ENCODE measurements around the gene TYW1B. TPM values are rescaled to one million over a fixed set of nuclear protein-coding genes. Genes with fewer than 3 reads are reported as not detected.
"Not testable (repeated sequence)": the region's sequence is repeated elsewhere in the genome, so short reads cannot be mapped to it uniquely, and the experiment has no call there.

TYW1B gene
- total RNA-seq, 1 experiment from 2014 or later = 0.98 TPM

DNA sequence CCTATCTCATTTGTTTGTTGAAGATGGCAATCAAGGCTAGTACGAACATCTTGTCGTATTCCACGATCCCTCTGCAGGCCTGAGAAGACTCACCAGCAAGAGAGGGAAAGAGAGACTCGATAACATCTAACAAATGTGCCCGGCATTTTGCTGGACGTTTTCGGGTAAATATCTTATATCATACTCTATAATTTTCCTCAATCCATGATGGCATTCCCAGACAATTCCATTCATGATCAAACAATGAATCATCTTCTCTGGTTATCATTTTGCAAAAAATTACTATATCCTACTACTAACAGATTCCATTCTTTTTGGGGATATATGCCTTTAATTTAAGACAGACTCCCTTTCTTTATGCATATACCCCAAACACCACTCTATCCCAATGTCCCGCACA is 118.1 kb downstream of the TYW1B start:
- intact Hi-C loops (cut with micrococcal nuclease) = no loop called here
- POLR2A ChIA-PET = no interaction called here
- H3K4me1 Mint-ChIP-seq (ENCODE audit: insufficient read depth, unreplicated experiment) = no peaks in the 10 kb centered on the region
- TF ChIP-seq, protein P1, sequence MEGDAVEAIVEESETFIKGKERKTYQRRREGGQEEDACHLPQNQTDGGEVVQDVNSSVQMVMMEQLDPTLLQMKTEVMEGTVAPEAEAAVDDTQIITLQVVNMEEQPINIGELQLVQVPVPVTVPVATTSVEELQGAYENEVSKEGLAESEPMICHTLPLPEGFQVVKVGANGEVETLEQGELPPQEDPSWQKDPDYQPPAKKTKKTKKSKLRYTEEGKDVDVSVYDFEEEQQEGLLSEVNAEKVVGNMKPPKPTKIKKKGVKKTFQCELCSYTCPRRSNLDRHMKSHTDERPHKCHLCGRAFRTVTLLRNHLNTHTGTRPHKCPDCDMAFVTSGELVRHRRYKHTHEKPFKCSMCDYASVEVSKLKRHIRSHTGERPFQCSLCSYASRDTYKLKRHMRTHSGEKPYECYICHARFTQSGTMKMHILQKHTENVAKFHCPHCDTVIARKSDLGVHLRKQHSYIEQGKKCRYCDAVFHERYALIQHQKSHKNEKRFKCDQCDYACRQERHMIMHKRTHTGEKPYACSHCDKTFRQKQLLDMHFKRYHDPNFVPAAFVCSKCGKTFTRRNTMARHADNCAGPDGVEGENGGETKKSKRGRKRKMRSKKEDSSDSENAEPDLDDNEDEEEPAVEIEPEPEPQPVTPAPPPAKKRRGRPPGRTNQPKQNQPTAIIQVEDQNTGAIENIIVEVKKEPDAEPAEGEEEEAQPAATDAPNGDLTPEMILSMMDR (IDR thresholded peaks at IDR 0.05; ENCODE audit: unreplicated experiment) = no peak
- H3K27me3 Mint-ChIP-seq (ENCODE audit: insufficient read depth, unreplicated experiment) = no peaks in the 10 kb centered on the region
- no peaks in the 10 kb centered on the region for H3K9me3 Mint-ChIP-seq (ENCODE audit: unreplicated experiment)
- no peak overlapping the region for H3K27ac Mint-ChIP-seq (ENCODE audit: low read depth, unreplicated experiment)
- no peak for DNase-seq (ENCODE audit: unreplicated experiment)
- H3K36me3 Mint-ChIP-seq (ENCODE audit: insufficient read depth, unreplicated experiment) = peaks cover 11% of the 10 kb centered on the region
- CTCF ChIA-PET = no interaction called here
- no peak overlapping the region for H3K4me3 Mint-ChIP-seq (ENCODE audit: unreplicated experiment)
- BruUV-seq (replicated peaks) = no TSS peak

DNA sequence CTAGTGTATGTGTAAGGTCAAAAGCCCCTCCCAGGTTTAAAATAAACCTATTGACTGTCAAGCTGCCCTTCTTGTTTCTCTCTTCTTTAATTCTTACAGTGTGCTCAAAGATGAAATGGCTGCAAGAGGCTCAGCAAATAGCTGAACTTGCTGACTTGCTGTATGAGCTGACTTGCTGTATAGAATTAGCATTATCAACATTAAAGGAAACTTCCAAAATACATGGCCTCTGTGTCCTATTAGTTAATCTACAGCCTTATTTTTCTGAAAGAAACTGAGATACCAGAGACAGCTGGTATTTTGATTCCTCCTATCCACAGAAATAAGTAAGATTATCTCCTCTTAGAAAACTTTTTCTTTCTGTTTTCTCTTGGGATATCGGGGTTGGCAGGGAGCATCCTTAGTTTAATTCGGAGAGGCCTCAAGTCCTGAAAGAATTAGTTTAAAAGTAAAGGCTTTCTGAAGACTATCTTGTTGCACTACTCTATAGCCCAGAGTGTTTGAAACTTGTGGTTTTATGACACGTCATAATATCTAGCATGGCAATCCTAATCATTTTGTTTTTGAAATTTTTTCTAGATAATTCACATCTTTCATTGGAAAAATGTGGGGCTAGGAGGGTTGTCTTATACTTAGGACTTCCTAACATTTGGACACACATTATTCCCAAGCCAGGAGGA is 119.5 kb downstream of the TYW1B start:
- intact Hi-C loops (cut with micrococcal nuclease); CTCF ChIA-PET; H3K27ac Mint-ChIP-seq (ENCODE audit: low read depth, unreplicated experiment); H3K27me3 Mint-ChIP-seq (ENCODE audit: insufficient read depth, unreplicated experiment); BruUV-seq (replicated peaks); H3K9me3 Mint-ChIP-seq (ENCODE audit: unreplicated experiment); H3K36me3 Mint-ChIP-seq (ENCODE audit: insufficient read depth, unreplicated experiment); POLR2A ChIA-PET; DNase-seq (ENCODE audit: unreplicated experiment); H3K4me1 Mint-ChIP-seq (ENCODE audit: insufficient read depth, unreplicated experiment); H3K4me3 Mint-ChIP-seq (ENCODE audit: unreplicated experiment): not testable (repeated sequence)

DNA sequence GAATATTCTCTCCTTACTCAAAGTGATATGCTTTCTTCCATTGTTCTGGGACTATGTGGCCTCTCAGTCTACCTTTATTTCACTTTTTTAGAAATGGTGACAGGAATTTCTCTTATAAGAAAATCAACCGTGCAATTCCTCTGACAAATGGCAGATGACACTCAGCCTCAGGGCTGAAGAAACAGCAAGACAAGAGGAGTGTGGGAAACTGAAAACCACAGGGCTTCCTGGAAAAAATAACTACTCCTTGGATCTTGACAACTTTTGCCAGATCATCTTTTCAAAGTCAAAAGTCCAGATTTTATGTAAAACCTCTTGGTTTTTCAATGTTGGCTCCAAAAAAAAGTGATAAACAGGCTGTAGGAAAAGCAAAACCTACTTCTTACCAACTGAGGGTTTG is 121.5 kb downstream of the TYW1B start:
- DNase-seq (ENCODE audit: unreplicated experiment) = no peak
- Mint-ChIP-seq H3K9me3 (ENCODE audit: unreplicated experiment) (no peaks in the 10 kb centered on the region), H3K4me1 (ENCODE audit: insufficient read depth, unreplicated experiment) (no peaks in the 10 kb centered on the region), H3K4me3 (ENCODE audit: unreplicated experiment) (no peak overlapping the region), H3K27ac (ENCODE audit: low read depth, unreplicated experiment) (no peak overlapping the region), H3K36me3 (ENCODE audit: insufficient read depth, unreplicated experiment) (peaks cover 7% of the 10 kb centered on the region), H3K27me3 (ENCODE audit: insufficient read depth, unreplicated experiment) (no peaks in the 10 kb centered on the region)
- TF ChIP-seq, protein P1 (IDR thresholded peaks at IDR 0.05; ENCODE audit: unreplicated experiment) = no peak
- CTCF ChIA-PET = no interaction called here
- BruUV-seq (replicated peaks) = no TSS peak
- intact Hi-C loops (cut with micrococcal nuclease) = no loop called here
- POLR2A ChIA-PET = no interaction called here

DNA sequence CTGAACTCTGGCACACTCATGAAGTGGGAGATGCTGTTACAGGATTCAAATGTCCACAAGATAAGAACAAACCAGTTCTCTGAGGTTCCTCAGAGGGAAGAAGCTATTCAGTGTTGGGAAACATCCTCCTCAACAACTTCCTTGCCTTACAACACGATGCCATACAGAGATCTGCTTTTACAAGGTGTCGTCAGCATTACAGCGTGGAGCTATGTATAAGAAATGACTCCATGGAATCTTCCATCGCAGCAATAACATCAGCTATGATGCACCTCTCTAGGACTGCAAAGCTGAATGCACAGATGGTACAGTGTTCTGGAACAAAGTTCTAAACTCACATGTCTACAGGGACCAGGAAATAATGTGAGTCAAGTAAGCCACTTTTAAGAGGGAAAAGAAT is 122.3 kb downstream of the TYW1B start:
- H3K4me1 Mint-ChIP-seq (ENCODE audit: insufficient read depth, unreplicated experiment); H3K9me3 Mint-ChIP-seq (ENCODE audit: unreplicated experiment); intact Hi-C loops (cut with micrococcal nuclease); CTCF ChIA-PET; H3K27ac Mint-ChIP-seq (ENCODE audit: low read depth, unreplicated experiment); H3K36me3 Mint-ChIP-seq (ENCODE audit: insufficient read depth, unreplicated experiment); BruUV-seq (replicated peaks); POLR2A ChIA-PET; H3K27me3 Mint-ChIP-seq (ENCODE audit: insufficient read depth, unreplicated experiment); H3K4me3 Mint-ChIP-seq (ENCODE audit: unreplicated experiment); DNase-seq (ENCODE audit: unreplicated experiment): not testable (repeated sequence)

DNA sequence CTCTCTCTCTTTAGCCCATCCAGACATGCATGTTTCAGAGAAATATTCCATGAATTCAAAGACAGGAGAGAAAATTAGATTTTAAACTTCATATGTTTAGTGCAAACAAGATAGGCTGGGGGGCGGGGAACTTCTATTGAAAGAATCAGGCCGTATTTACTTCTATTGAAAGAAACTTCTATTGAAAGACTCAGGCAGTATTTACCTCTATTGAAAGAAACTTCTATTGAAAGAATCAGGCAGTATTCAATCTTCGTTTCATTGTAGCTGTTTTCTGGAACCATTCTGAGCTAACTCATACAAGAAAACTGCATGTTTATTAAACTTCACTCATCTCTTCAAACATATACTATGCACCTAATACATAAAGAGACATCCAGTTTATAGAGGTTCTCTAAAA is 123.1 kb downstream of the TYW1B start:
- POLR2A ChIA-PET = no interaction called here
- no peak for DNase-seq (ENCODE audit: unreplicated experiment)
- Mint-ChIP-seq H3K27ac (ENCODE audit: low read depth, unreplicated experiment) (no peak overlapping the region), H3K4me3 (ENCODE audit: unreplicated experiment) (no peak overlapping the region), H3K9me3 (ENCODE audit: unreplicated experiment) (no peaks in the 10 kb centered on the region), H3K4me1 (ENCODE audit: insufficient read depth, unreplicated experiment) (no peaks in the 10 kb centered on the region), H3K36me3 (ENCODE audit: insufficient read depth, unreplicated experiment) (peaks cover 7% of the 10 kb centered on the region), H3K27me3 (ENCODE audit: insufficient read depth, unreplicated experiment) (no peaks in the 10 kb centered on the region)
- intact Hi-C loops (cut with micrococcal nuclease) = no loop called here
- TF ChIP-seq, protein P1 (IDR thresholded peaks at IDR 0.05; ENCODE audit: unreplicated experiment) = no peak
- no TSS peak for BruUV-seq (replicated peaks)
- CTCF ChIA-PET = no interaction called here

- H3K9me3 Mint-ChIP-seq (ENCODE audit: unreplicated experiment); intact Hi-C loops (cut with micrococcal nuclease); BruUV-seq (replicated peaks); H3K4me1 Mint-ChIP-seq (ENCODE audit: insufficient read depth, unreplicated experiment); POLR2A ChIA-PET; H3K4me3 Mint-ChIP-seq (ENCODE audit: unreplicated experiment); H3K27ac Mint-ChIP-seq (ENCODE audit: low read depth, unreplicated experiment); CTCF ChIA-PET; H3K36me3 Mint-ChIP-seq (ENCODE audit: insufficient read depth, unreplicated experiment); H3K27me3 Mint-ChIP-seq (ENCODE audit: insufficient read depth, unreplicated experiment); DNase-seq (ENCODE audit: unreplicated experiment): not testable (repeated sequence)
Observed at GRCh38 chr7:72700548-72700947, 127.5 kb downstream of the TYW1B start.

- H3K36me3 Mint-ChIP-seq (ENCODE audit: insufficient read depth, unreplicated experiment); H3K9me3 Mint-ChIP-seq (ENCODE audit: unreplicated experiment); BruUV-seq (replicated peaks); H3K4me1 Mint-ChIP-seq (ENCODE audit: insufficient read depth, unreplicated experiment); DNase-seq (ENCODE audit: unreplicated experiment); H3K4me3 Mint-ChIP-seq (ENCODE audit: unreplicated experiment); H3K27ac Mint-ChIP-seq (ENCODE audit: low read depth, unreplicated experiment); intact Hi-C loops (cut with micrococcal nuclease); POLR2A ChIA-PET; H3K27me3 Mint-ChIP-seq (ENCODE audit: insufficient read depth, unreplicated experiment); CTCF ChIA-PET: not testable (repeated sequence)
Observed at GRCh38 chr7:72697066-72697465, 130.9 kb downstream of the TYW1B start.
